Testis (tissue), 3 donors: ENCODE data around the gene PRKAA1. TPM values are rescaled to one million over a fixed set of nuclear protein-coding genes. Genes with fewer than 3 reads are reported as not detected.

Source experiments
- DNase-seq: peaks from one replicate; pipeline ENCODE4 v3.0.0-alpha.2; 2019
- H3K27ac ChIP-seq, 2 donors: fragments of 200-600 bp; sonication (generic); one replicate each; pipeline ENCODE4 v1.5.1; 2019
- H3K27me3 ChIP-seq: fragments of 200-600 bp; sonication (generic); one replicate; pipeline ENCODE4 v1.5.1; 2019
- H3K36me3 ChIP-seq: fragments of 200-600 bp; sonication (generic); one replicate; pipeline ENCODE4 v1.5.1; 2017; ENCODE audit warnings: low read depth; ENCODE audit errors: missing control alignments
- H3K4me1 ChIP-seq: fragments of 200-600 bp; sonication (generic); one replicate; pipeline ENCODE4 v1.5.1; 2019
- H3K4me3 ChIP-seq, 2 donors: fragments of 200-600 bp; sonication (generic); one replicate each; pipeline ENCODE4 v1.5.1; 2017 to 2019
- H3K9me3 ChIP-seq: fragments of 200-600 bp; sonication (generic); one replicate; pipeline ENCODE4 v1.5.1; 2017
- POLR2A ChIP-seq: fragments of 450-650 bp; IDR thresholded peaks from one replicate; pipeline ENCODE4 v1.6.1; 2017; ENCODE audit warnings: antibody characterized with exemption, mild to moderate bottlenecking, moderate library complexity
- WGBS, 2 donors: methylation state at CpG; one replicate each; pipeline ENCODE4 v1.1.5; 2018; 5-methylcytosine and 5-hydroxymethylcytosine counted together
- intact Hi-C: fragments of 100-400 bp; cut with DNase I; formaldehyde crosslinking; loops from one replicate; pipeline ENCODE4 v1.15.1; 2023; ENCODE audit warnings: low total_unique reads
- polyA plus RNA-seq: library from polyadenylated mRNA; stranded (reverse); fragments of 350-450 nt; fragmentation: Illumina TruSeq; extraction: RNeasy Lipid Tissue Mini Kit (QIAGEN cat#74804); gene quantifications from one replicate; pipeline ENCODE4 v1.2.3, GENCODE V29; 2014; ENCODE audit warnings: low read depth, low replicate concordance; ENCODE audit not compliant: insufficient read depth
- total RNA-seq, 2 donors: library from RNA; depleted of rRNA; stranded (reverse); fragments of >200 nt; gene quantifications; one replicate each; pipeline ENCODE4 v1.2.3, GENCODE V29; 2016
- TF ChIP-seq, protein P1 (sequence below), 3 experiments: fragments of 450-650 bp in 2 of 3; fragments of 200-600 bp in 1 of 3; sonication (generic) in 1 of 3; IDR thresholded peaks; one replicate each; pipeline ENCODE4 v1.5.1; 2016 to 2019; ENCODE audit warnings: antibody characterized with exemption in 3 of 3, mild to moderate bottlenecking in 2 of 3, moderate library complexity in 1 of 3

PRKAA1 gene
- total and polyA plus RNA-seq, 3 donors from 2014 or later: 81.7 to 144 (median 92.8) TPM

DNA sequence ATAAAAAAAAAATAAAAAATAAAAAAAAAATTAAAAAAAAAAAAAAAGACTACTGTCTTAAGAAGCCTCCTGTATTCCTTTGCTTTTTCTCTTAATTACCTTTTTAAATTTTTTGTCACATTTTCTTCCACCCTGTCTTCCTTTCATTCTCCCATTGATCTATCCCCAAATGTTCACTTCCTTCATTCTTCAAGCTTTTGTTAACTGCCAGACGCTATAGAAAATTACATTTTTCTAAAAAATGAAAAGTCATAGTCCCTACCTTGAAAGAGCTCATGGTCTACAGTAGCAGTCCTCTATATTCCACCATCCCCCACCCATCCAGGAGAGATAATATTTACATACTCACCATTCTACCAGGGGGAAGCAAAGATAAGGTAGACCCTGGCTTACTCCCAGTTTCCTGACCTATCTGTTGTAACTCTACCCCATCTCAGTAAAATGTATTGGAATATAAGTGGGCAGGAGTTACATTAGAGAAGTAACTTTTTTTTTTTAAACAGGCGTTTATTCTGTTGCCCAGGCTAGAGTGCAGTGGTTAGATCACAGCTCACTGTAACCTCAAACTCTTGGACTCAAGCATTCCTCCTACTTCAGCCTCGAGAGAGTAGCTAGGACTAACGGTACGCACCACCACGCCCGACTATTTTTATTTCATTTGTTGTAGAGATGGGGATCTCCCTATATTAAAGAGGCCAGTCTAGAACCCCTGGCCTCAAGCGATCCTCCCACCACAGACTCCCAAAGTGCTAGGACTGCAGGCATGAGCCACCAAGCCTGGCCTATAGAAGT is 3.8 kb upstream of the PRKAA1 start:
- 77 to 89% methylated on average over 8 of the region's 8 CpGs for WGBS, 2 donors
- Histone ChIP-seq H3K27me3 (no peaks in the 10 kb centered on the region), H3K36me3 (no peaks in the 10 kb centered on the region), H3K9me3 (no peaks in the 10 kb centered on the region), H3K4me3 (no peak overlapping the region), H3K27ac (no peak overlapping the region), H3K4me1 (no peaks in the 10 kb centered on the region)
- intact Hi-C loops: no loop called here
- DNase-seq: no peak
- no peak for TF ChIP-seq POLR2A
- TF ChIP-seq, protein P1, sequence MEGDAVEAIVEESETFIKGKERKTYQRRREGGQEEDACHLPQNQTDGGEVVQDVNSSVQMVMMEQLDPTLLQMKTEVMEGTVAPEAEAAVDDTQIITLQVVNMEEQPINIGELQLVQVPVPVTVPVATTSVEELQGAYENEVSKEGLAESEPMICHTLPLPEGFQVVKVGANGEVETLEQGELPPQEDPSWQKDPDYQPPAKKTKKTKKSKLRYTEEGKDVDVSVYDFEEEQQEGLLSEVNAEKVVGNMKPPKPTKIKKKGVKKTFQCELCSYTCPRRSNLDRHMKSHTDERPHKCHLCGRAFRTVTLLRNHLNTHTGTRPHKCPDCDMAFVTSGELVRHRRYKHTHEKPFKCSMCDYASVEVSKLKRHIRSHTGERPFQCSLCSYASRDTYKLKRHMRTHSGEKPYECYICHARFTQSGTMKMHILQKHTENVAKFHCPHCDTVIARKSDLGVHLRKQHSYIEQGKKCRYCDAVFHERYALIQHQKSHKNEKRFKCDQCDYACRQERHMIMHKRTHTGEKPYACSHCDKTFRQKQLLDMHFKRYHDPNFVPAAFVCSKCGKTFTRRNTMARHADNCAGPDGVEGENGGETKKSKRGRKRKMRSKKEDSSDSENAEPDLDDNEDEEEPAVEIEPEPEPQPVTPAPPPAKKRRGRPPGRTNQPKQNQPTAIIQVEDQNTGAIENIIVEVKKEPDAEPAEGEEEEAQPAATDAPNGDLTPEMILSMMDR (IDR thresholded peaks at IDR 0.05): no peak

DNA sequence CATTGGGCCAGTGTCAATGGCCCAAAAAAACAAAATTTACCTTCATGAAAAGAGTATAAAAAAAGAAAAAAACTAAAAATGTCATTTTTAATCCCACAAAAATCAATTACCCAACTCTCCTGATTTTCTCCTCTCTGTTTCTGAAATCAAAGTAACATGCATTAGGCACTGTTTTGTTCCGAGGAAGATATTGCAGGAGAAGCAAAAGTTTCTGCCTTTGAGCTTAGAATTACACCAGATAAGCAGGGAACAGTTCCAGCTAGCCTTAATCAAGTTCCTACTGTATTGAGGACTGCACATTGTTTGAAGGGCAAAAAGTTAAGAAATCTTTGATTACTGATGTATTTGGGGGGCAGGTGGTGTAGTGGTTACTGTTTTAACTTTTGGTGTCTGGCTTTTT is 1.1 kb upstream of the PRKAA1 start:
- 8 to 13% methylated on average over 1 of the region's 1 CpG for WGBS, 2 donors

DNA sequence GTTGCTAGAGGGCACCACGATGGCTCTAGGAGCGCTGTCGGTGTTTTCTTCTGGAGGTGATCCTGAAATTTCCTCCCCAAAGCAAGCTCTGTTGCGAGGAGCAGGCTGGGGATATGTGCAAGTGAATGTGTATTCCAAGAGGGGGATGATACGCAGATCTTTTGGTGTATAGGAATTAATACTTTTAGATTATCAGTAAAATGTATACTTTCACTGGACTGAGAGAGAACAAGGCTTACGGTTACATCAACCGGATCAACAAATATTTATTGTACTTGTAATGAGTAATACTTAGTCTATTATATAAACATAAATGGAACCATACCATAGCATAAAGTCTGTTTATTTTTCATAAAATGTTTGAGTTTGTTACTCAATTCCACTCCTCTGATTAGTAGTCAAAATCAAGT is 632 bp upstream of the PRKAA1 start:
- TF ChIP-seq, protein P1 (IDR thresholded peaks at IDR 0.05): no peak
- no peak for TF ChIP-seq POLR2A
- intact Hi-C loops: no loop called here
- WGBS, 2 donors: 1 to 2% methylated on average over 7 of the region's 7 CpGs
- Histone ChIP-seq H3K4me3 (peak overlapping the region; percentile 66 to 96), H3K27ac (peak overlapping the region; percentile 94 to 96), H3K9me3 (no peaks in the 10 kb centered on the region), H3K27me3 (no peaks in the 10 kb centered on the region), H3K4me1 (peaks cover 15% of the 10 kb centered on the region), H3K36me3 (no peaks in the 10 kb centered on the region)
- no peak for DNase-seq

More for the DNA sequence above, 1.1 kb upstream of the PRKAA1 start:
- intact Hi-C loops: no loop called here
- no peaks in the 10 kb centered on the region for H3K9me3 ChIP-seq
- H3K36me3 ChIP-seq: no peaks in the 10 kb centered on the region
- peaks cover 15% of the 10 kb centered on the region for H3K4me1 ChIP-seq
- peak overlapping the region in 1 of 2 donors; percentile 15 for H3K27ac ChIP-seq
- DNase-seq: no peak
- no peak overlapping the region for H3K4me3 ChIP-seq
- H3K27me3 ChIP-seq: no peaks in the 10 kb centered on the region
- TF ChIP-seq, protein P1 (IDR thresholded peaks at IDR 0.05): no peak
- no peak for TF ChIP-seq POLR2A

DNA sequence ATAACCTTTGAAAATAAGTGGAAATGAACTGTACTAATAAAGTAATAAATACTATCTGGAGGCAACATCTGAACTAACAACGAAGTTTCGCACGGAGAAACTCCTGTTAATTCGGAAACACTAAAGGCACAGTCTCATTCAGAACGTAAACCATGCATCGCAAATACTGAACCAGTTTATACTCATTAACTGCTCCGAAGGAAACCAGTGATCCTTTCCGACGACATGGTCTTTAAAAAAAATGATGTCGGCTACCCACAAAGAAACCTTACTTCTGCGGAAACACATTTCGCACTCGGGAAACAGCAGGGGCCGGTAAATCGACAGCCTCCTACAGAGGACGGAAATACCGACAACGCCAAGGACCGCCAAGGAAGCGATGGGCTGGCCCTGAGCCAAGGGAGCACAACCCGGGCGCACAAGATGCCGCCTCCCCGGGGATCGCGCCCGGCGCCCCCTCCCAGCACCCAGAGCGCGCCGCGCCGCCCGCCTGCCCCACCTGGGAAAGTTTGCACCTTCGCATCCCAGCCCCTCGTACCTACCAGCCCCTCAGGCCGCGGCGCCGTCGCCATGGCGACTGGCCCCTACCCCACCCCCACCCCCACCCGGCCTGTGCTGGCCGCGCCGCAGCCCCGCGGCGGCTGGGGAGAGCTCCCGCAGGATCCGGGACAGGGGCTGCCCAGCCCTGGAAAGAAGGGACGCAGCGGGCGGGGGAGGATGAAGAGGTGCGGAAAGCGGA is 732 bp downstream of the PRKAA1 start:
- TF ChIP-seq, protein P1 (IDR thresholded peaks at IDR 0.05): no peak
- TF ChIP-seq POLR2A: no peak
- H3K27ac ChIP-seq: peak overlapping the region; percentile 94 to 96
- H3K9me3 ChIP-seq: no peaks in the 10 kb centered on the region
- peak overlapping the region; percentile 66 to 96 for H3K4me3 ChIP-seq
- peaks cover 15% of the 10 kb centered on the region for H3K4me1 ChIP-seq
- peak; percentile 84 for DNase-seq
- no peaks in the 10 kb centered on the region for H3K36me3 ChIP-seq
- H3K27me3 ChIP-seq: no peaks in the 10 kb centered on the region
- intact Hi-C loops: no loop called here
- WGBS, 2 donors: 0 to 1% methylated on average over 21 to 47 of the region's 56 CpGs
